Stromal cell of bone marrow (primary cell): Measurements from ENCODE around the gene WHAMM.
A peak's percentile ranks its signal among the peaks of the same experiment; 100 is the strongest.
"Not testable (repeated sequence)": the region's sequence is repeated elsewhere in the genome, so short reads cannot be mapped to it uniquely, and the experiment has no call there.

ENCODE experiments used
- DNase-seq: peaks from one replicate; pipeline ENCODE4 v3.0.0-alpha.2; 2012; ENCODE audit warnings: low read depth

The WHAMM gene, protein sequence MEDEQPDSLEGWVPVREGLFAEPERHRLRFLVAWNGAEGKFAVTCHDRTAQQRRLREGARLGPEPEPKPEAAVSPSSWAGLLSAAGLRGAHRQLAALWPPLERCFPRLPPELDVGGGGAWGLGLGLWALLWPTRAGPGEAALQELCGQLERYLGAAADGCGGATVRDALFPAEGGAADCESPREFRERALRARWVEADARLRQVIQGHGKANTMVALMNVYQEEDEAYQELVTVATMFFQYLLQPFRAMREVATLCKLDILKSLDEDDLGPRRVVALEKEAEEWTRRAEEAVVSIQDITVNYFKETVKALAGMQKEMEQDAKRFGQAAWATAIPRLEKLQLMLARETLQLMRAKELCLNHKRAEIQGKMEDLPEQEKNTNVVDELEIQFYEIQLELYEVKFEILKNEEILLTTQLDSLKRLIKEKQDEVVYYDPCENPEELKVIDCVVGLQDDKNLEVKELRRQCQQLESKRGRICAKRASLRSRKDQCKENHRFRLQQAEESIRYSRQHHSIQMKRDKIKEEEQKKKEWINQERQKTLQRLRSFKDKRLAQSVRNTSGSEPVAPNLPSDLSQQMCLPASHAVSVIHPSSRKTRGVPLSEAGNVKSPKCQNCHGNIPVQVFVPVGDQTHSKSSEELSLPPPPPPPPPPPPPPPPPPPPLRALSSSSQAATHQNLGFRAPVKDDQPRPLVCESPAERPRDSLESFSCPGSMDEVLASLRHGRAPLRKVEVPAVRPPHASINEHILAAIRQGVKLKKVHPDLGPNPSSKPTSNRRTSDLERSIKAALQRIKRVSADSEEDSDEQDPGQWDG

DNA sequence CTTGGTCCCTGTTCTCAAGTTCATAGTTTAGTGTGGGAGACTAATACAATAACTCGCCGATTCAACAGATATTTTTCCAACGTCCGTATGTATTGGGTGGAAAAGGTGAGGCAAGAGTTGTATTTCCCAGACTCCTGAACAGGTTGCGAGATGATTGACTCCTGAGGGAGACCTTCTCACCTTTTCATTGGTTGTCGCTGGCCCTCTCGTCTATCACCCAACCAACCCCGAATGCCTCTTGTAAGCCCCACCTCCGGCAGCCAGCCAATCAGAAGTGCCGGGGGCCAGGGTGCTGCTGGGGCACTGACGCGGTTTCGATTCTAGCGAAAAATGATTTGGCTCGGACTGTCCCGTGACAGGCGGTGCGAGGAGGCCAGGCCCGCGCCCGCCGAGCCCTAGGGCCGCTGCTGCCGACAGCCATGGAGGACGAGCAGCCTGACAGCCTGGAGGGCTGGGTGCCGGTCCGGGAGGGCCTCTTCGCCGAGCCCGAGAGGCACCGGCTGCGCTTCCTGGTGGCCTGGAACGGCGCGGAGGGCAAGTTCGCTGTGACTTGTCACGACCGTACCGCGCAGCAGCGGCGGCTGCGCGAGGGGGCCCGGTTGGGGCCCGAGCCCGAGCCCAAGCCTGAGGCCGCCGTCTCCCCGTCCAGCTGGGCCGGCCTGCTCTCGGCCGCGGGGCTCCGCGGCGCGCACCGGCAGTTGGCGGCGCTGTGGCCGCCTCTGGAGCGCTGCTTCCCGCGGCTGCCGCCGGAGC lies at the start of gene WHAMM:
TSS of gene WHAMM (plus strand) at position 321 of the 753 bp plus-strand sequence. CDS start at position 420, 99 bp downstream.
- peak; percentile 99 for DNase-seq

DNA sequence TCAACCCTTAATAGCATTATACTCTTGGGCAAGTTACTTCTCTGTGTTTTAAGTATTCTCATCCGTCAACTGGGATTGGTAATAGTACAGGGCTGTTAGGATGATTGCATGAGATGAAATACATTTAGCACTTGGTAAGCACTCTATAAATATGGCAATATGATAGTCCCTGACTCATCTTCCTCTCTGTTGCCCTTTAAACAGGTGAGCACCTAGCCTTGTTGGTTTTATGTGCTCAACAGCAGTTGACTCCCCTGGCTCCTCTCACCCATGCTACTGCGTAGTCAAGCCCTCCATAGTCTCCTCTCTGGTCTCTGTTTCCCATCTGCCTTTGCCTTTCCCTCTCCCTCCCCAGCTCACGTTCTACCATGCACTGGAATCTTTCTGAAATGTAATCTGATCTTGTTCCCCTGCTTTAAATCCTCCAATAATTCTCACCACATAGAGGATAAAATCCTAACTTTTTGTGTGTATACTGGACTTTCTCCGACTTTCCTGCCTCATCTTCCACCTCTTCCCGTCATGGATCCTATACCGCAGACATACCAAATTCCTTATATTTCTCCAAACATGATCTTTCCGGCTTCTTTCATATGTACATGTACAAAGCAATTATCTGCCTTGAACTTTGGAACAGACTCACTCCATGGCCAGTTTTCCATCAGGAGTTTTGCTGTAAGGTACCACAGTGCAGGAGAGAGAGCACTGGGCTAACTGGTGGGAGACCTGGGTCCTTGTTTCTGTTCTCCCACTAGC lies 45.9 kb upstream of the WHAMM start:
- no peak for DNase-seq

DNA sequence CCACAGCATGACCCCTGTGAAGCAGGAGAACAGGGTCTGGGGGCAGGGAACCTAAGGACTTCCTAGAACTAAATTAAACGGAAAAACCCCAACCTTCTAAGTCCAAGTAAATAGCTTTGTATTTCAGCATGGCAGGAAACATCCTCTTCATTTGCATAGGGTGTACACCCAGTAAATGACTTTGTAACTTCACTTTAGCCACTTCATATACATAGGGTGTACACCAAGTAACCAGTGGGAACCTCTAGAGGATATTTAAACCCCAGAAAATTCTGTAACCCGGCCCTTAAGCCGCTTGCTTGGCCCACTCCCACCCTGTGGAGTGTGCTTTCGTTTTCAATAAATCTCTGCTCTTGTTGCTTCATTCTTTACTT lies 45.3 kb upstream of the WHAMM start:
- no peak for DNase-seq

DNA sequence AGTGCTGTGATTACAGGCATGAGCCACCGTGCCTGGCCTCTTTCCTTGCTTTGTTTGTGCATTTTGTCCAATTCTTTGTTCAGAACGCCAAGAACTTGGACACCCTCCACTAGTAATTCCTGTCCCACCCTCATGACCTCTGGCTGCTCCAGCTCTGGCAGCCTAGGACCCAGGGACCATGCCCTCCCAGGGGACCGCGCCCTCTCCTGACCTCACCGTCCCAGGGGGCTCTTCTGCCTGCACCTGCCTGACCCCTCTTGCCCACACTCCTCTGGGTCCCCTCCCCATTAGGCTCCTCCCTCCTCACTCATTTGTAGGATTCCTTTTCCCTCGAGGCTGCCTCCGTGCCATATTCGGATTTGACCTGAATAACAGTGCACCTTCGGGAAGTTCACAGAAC lies 44.7 kb upstream of the WHAMM start:
- no peak for DNase-seq

DNA sequence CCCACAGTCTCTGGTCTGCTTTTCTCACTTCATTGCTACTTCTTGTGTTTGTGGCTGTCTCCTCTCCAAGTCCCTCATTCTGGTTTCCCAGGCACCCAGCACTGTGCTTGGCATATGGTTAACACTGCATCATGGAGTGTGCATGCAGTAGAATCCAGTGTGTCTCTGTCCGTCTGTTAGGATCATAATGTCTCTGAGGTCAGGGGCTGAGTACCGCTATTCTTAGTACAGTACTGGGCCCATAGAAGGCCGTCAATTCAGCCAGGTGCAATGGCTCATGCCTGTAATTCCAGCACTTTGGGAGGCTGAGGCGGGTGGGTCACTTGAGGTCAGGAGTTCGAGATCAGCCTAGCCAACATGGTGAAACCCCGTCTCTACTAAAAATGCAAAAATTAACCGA lies 43.2 kb upstream of the WHAMM start:
- not testable (repeated sequence) for DNase-seq

DNA sequence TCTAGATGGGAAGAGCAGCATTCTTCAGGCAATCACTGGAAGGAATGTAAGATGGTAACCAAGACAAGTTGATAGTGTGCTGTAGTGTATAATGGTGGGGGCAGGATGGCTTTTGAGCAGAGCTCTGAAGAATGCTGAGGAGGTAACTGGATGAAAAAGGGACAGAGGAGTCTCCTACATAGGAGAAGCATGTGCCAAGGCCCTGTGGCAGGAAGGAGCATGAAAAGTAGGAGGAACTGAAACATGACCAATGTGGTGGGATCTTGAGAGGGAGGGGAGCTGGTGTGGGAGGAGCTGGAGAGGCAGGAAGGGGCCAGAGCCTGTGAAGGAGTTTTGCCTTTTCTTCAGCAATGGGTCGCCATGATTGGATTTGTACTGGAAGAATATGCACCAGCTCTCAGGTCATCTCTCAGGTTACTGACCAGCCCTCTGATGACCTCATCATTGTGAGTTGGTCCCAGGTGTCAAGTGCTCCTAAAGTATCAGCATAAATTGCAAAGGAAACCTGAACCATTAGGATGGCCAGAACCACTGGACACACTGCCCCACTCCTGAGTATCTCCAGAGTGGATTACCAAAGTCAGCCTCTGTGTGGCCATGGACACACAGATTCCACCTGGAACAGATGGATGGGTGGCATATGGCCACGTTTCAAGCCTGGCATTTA lies 42.1 kb upstream of the WHAMM start:
- DNase-seq = no peak

DNA sequence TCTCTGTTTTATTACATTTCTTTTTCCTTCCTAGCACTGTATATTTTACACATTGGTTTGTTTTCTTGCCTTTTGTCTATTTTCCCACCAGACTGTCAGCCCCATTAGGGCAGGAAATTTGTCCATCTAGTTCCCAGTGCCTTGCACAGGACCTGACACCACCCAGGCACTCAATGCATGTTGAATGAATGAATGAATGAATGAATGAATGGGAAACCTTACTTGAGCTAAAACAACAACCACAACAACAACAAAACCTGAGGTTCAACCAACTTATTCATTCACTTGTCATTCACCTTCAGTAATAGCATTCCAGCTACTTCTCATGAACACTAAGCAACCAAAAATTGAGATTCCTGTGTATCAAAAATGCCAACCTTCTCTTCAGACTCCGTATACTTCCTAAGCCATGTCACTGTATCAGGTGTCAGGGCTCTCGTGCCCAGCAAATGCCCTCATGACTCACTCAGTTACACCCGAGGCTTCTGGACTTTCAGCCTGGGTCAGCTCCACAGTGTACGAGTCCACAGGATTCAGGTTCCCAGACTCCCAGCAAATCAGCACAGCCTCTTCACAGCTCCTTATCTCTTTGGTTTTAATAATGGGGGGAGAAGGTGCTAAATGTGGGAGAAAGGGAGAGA lies 40.9 kb upstream of the WHAMM start:
- DNase-seq = peak; percentile 12

DNA sequence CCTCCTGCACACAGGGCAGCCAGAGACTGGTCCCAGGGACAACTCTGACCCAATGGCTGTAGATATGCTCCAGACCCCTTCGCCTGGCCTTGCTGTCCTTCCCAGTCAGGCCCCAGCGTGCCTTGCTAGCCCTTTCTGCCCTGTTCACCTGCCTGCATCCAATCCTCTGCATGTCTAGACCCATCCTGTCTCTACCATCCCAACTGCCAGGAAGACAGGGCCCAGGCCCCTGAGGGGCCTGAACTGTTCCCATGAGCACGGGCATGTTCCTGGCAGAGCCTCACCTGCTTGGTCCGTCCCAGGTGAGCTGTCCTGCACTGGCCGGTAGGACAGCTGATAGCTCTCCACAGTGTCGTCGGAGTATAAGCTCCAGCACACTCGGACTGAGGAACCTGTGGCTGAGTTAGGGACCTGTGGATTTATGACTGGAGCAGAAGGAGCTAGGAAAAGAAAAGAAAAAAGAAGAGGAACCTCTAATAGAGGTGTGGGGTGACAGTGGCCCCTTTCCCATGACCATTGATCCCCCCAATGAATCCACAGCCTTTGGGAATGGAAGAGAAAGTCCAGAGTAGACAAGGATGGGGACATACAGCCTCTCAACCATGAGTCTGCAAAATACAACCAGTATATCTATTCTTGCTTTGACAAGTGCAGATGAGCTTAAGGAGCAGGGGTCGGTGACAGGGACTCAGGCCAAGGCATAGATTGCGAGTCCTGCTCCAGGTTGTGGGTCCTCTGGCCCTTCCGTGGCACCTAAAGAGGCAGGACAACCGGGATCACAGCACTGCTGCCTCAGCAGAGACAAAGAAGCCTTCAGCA lies 37.4 kb upstream of the WHAMM start:
- DNase-seq = no peak

DNA sequence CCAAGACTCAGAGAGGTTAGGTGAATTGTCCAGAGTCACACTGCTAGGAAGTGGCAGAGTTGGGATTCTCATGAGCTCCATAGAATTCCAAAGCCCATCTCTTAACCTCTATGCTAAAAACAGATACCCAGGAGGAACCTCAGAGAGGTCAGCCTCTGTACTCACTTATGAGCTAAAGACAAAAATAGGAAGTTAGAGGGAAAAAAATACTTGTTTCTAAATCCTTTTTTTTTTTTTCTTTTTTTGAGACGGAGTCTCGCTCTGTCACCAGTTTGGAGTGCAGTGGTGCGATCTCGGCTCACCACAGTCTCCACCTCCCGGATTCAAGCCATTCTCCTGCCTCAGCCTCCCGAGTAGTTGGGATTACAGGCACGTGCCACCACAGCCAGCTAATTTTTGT lies 34.9 kb upstream of the WHAMM start:
- DNase-seq = no peak

DNA sequence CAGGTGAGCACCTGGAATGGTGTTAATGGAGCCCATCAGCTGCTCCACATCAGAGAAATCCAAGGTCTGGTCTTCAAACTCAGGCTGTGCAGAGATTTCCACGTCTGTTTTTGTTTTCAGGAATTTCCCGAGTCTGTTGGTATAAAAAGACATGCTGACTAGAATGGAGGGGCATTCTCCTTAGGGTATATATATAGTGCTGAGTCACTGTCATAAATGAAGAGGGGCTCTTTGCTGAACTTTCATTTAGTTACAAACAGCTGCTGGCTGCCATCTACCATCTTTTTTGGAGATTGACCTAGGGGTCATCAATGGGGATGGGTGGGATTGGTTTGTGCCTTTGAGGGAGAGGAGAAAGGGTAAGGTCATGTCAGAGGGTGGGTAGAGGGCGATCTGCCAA lies 30.7 kb upstream of the WHAMM start:
- DNase-seq = no peak

DNA sequence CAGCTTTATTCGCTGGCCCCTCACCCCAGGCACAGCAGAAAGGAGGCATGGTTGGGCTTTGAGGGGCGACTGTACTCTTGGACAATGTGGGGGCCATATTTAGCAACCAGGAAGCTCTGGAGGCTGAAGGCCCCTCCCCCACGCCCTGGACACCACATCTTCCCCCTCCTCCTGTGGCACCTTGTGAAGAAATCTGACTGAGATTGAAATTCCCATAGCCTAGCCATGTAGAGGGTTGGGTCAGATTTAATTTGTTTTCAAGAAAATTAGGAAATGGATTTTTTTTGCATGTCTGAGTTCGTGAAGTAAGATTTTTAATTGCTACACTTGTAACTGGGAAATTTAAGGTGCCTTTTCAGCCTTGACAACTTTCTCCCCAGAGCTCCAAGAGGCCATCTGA lies 28.1 kb upstream of the WHAMM start:
- DNase-seq = no peak

DNA sequence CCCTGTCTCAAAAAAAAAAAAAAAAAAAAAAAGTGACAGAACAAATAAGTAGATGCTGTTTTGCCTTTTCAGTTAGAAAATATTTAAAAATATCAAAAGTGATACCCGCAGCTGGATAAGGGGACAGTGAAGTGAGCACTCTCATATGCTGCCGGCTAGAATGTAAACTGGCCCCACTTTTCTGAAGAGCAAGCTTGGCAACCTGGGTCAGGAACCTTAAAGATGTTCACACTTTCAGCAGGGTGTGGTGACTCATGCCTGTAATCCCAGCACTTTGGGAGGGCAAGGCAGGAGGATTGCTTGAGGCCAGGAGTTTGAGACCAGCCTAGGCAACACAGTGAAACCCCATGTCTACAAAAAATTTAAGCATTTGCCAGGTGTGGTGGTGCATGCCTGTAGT lies 20.9 kb upstream of the WHAMM start:
- no peak for DNase-seq

DNA sequence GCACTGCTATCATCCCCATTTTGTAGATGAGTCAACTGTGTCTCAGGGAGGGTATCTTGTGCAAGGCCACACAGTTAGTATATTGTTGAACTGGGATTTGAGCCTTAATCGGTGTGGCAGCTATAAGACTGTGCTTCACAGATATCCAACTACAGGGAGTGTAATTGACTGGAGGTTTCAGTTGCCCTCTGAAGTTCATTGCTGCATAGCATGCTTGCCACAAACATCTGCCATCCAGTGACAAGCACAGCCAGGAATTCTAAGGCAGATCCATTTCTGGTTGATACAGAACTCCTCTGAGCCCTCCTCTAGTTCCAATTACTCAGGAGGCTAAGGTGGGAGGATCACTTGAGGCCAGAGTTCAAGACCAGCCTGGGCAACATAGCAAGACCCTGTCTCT lies 19.9 kb upstream of the WHAMM start:
- no peak for DNase-seq

DNA sequence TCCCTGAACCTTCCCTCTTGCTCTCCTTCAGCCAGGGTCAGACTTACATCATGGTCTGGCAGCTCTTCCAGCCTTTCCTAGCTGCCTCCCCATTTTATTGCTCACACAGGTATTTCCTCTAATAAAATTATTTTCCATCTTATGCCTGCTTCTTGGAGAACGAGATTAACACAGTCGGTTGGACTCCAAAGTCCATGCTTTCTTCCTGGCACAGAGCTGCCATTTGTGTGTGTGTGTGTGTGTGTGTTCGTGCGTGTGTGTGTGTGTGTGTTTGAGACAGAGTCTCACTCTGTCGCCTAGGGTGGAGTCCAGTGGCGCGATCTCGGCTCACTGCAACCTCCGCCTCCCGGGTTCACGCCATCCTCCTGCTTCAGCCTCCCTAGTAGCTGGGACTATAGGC lies 19.1 kb upstream of the WHAMM start:
- DNase-seq = no peak

DNA sequence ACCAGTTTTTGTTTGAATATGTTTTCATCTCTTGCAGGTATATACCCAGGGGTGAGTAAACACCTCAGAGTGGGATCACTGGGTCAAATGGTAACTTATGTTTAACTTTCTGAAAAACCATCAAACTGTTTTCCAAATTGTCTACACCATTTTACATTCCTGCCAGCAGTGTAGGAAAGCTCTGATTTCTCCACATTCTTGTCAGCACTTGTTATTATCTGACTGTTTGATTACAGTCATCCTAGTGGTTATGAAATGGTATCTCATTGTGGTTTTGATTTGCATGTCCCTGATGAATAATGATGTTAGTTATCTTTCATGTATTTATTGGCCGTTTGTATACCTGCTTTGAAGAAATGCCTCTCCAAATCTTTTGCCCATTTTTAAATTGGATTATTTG lies 17.4 kb upstream of the WHAMM start:
- no peak for DNase-seq

DNA sequence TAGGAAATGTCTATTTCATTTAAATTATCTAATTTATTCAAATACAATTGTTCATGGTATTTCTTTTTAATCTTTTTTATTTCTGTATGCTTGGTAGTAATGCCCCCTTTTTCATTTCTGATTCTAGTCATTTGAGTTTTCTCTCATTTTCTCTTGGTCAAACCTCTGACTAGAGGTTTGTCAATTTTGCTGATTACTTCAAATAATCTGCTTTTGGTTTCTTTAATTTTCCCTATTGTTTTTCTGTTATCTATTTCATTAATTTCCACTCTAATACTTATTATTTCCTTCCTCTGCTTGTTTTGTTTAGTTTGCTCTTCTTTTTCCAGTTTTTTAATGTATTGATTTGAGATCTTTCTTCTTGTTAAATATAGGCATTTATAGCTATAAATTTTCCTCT lies 15.7 kb upstream of the WHAMM start:
- no peak for DNase-seq

DNA sequence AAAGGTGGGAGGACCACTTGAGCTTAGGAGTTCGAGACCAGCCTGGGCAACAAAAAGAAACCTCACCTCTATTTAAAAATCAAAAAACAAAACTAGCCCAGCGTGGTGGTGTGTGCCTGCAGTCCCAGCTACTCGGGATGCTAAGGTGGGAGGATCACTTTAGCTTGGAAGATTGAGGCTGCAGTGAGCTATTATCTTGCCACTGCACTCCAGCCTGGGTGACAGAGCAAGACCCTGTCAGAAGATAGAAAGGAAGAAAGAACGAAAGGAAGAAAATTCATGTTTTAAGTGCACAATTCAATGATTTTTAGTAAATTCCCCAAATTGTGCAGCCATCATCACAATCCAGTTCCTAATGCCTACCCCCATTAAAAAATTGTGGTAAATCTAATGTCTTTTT lies 11.3 kb upstream of the WHAMM start:
- DNase-seq = no peak

DNA sequence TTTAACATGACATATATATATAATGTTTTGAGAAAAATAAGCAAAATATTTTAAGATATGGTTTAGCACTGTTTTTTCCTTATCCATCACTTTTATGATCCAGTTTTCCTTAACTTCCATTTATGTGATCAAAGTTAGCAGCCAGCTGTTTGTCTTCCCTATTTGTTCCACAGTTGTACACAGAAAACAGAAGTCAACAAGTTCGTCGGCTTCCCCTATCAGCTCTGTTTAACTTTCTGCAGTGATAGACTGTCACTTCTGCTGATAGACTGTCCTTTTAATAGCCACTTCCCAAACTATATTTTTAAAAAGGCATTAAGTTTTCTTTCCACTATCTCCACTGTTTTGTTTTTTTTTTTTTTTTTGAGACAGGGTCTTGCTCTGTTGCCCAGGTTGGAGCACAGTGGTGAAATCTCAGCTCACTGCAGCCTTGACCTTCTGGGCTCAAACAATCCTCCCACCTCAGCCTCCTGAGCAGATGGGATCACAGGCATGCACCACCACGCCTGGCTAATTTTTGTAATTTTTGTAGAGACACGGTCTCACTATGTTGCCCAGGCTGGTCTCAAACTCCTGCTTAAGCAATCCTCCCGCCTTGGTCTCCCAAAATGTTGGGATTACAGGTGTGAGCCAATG lies 10.8 kb upstream of the WHAMM start:
- DNase-seq = no peak

DNA sequence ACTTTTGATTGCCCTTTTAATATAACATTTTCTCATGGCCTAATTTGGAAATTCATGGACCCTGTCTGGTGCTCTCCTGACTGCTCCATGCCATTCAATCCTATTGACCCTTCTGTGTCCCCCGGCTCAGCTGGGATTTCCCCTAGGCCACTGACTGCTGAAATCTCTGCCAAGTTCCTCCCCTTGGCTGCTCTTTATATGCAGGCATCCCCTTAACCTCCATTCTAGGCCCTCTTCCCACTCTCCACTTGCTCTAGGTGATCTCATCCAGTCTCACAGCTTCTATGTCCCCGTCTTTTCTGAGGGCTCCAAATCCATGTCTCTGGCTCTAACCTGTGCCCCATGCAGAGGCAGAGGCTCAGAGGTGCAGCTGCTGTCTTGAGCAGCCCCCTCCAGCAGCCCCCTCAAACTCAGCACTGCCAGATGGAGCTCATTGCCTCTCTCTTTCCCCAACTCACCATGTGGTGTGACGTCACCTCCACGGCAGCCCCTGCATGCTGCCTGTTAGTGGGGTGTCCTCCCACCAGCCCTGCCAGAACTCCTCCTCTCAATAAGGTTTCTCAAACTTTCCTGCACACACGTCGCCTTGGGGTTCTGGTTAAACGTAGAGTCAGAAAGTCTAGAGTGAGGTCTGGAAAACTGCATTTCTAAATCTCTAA lies 10.1 kb upstream of the WHAMM start:
- DNase-seq = no peak
